Hepatocyte (in vitro differentiated cells): ENCODE results near the gene IL10. TPM values are rescaled to one million over a fixed set of nuclear protein-coding genes. Genes with fewer than 3 reads are reported as not detected.

Experiments used
- DNase-seq: peaks from one replicate; pipeline ENCODE4 v3.0.0-alpha.2; 2016; ENCODE audit warnings: low spot score
- H2AFZ ChIP-seq: fragments of 200-600 bp; sonication (generic); 2 replicates; pipeline ENCODE4 v1.6.0; 2016; ENCODE audit warnings: antibody characterized with exemption, mild to moderate bottlenecking
- H3K27ac ChIP-seq: fragments of 200-600 bp; sonication (generic); 2 replicates; pipeline ENCODE4 v1.5.1; 2016; ENCODE audit warnings: mild to moderate bottlenecking
- H3K27me3 ChIP-seq: fragments of 200-600 bp; sonication (generic); 2 replicates; pipeline ENCODE4 v1.6.1; 2016
- H3K36me3 ChIP-seq: fragments of 200-600 bp; sonication (generic); replicated peaks from 2 replicates; pipeline ENCODE4 v1.5.1; 2016; ENCODE audit warnings: low read depth; ENCODE audit not compliant: insufficient read depth
- H3K4me1 ChIP-seq: fragments of 200-600 bp; sonication (generic); 2 replicates; pipeline ENCODE4 v1.5.1; 2016; ENCODE audit warnings: mild to moderate bottlenecking, moderate library complexity; ENCODE audit not compliant: insufficient read depth
- H3K4me2 ChIP-seq: fragments of 200-600 bp; sonication (generic); 2 replicates; pipeline ENCODE4 v1.6.0; 2016
- H3K4me3 ChIP-seq: fragments of 200-600 bp; sonication (generic); 2 replicates; pipeline ENCODE4 v1.5.1; 2016; ENCODE audit warnings: mild to moderate bottlenecking
- H3K79me2 ChIP-seq: fragments of 200-600 bp; sonication (generic); 2 replicates; pipeline ENCODE4 v1.6.0; 2017; ENCODE audit warnings: mild to moderate bottlenecking
- H3K9me2 ChIP-seq: fragments of 200-600 bp; sonication (generic); replicated peaks from 2 replicates; pipeline ENCODE4 v1.6.0; 2017; ENCODE audit warnings: mild to moderate bottlenecking; ENCODE audit not compliant: insufficient read depth
- H3K9me3 ChIP-seq: fragments of 200-600 bp; sonication (generic); 2 replicates; pipeline ENCODE4 v1.5.1; 2016; ENCODE audit warnings: low read depth, mild to moderate bottlenecking
- H4K20me1 ChIP-seq: fragments of 200-600 bp; sonication (generic); 2 replicates; pipeline ENCODE4 v1.6.0; 2016; ENCODE audit warnings: mild to moderate bottlenecking; ENCODE audit not compliant: insufficient read depth, poor library complexity, severe bottlenecking
- EZH2 ChIP-seq: fragments of 200-600 bp; sonication (generic); IDR thresholded peaks from 2 replicates; pipeline ENCODE4 v1.6.1; 2016; ENCODE audit warnings: antibody characterized with exemption, mild to moderate bottlenecking, borderline replicate concordance
- EZH2phosphoT487 ChIP-seq: fragments of 200-600 bp; sonication (generic); IDR thresholded peaks from one replicate; pipeline ENCODE4 v1.6.1; 2018; ENCODE audit warnings: antibody characterized with exemption, mild to moderate bottlenecking, low read depth, moderate library complexity; ENCODE audit not compliant: unreplicated experiment, severe bottlenecking
- WGBS: methylation state at CpG from one replicate; pipeline ENCODE4 v1.1.6; 2016; ENCODE audit warnings: low lambda C conversion rate; ENCODE audit errors: missing lambda C conversion rate; 5-methylcytosine and 5-hydroxymethylcytosine counted together
- polyA plus RNA-seq: library from polyadenylated mRNA; unstranded; fragments of >200 nt; fragmentation: Nextera tagmentation; extraction: Ambion mirVana; gene quantifications from 2 replicates; pipeline ENCODE4 v1.2.1, GENCODE V29; 2016
- total RNA-seq: library from RNA; depleted of rRNA; stranded (reverse); fragments of >200 nt; gene quantifications from 2 replicates; pipeline ENCODE4 v1.2.3, GENCODE V29; 2014
- TF ChIP-seq, protein P1 (sequence below): fragments of 200-600 bp; sonication (generic); IDR thresholded peaks from 2 replicates; pipeline ENCODE4 v1.5.1; 2016; ENCODE audit warnings: antibody characterized with exemption, mild to moderate bottlenecking; ENCODE audit not compliant: poor library complexity

Gene IL10
- total and polyA plus RNA-seq, 2 experiments from 2014 or later: 0.50 TPM; not detected in 1

- Histone ChIP-seq H3K27me3 (no peaks in the 10 kb centered on the region), H4K20me1 (no peaks in the 10 kb centered on the region), H3K79me2 (no peaks in the 10 kb centered on the region), H3K4me2 (no peak overlapping the region), H3K9me3 (no peaks in the 10 kb centered on the region), H3K4me1 (no peaks in the 10 kb centered on the region), H3K9me2 (no peaks in the 10 kb centered on the region), H3K4me3 (no peak overlapping the region), H2AFZ (no peak overlapping the region), H3K36me3 (no peaks in the 10 kb centered on the region), H3K27ac (no peak overlapping the region)
- TF ChIP-seq, protein P1, sequence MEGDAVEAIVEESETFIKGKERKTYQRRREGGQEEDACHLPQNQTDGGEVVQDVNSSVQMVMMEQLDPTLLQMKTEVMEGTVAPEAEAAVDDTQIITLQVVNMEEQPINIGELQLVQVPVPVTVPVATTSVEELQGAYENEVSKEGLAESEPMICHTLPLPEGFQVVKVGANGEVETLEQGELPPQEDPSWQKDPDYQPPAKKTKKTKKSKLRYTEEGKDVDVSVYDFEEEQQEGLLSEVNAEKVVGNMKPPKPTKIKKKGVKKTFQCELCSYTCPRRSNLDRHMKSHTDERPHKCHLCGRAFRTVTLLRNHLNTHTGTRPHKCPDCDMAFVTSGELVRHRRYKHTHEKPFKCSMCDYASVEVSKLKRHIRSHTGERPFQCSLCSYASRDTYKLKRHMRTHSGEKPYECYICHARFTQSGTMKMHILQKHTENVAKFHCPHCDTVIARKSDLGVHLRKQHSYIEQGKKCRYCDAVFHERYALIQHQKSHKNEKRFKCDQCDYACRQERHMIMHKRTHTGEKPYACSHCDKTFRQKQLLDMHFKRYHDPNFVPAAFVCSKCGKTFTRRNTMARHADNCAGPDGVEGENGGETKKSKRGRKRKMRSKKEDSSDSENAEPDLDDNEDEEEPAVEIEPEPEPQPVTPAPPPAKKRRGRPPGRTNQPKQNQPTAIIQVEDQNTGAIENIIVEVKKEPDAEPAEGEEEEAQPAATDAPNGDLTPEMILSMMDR: no peak
- TF ChIP-seq EZH2phosphoT487 (no peak), EZH2 (no peak)
- WGBS: 67% methylated on average over 2 of the region's 2 CpGs
- DNase-seq: peak; percentile 40
Observed at GRCh38 chr1:206814716-206815341, 42.5 kb upstream of the IL10 start.

DNA sequence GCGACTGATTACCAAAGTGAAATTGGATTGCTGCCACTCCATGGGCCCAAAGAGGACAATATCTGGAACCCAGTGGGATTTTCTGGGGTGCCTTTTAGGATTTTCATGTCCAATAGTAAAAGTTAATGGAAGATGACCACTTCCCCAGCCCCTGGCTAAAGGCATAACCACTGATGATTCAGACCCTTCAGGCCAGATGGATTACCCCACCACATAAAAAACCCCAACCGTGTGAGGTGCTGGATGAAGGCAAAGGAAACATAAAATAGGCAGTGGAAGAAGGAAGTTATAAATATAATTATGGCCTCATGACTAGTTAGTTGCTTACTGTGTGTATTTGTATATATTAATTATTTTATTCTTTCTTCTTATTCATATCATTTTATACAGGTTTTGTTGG, 40.2 kb upstream of the IL10 start:
- Histone ChIP-seq H2AFZ (no peak overlapping the region), H3K4me2 (no peak overlapping the region), H3K27me3 (no peaks in the 10 kb centered on the region), H3K27ac (no peak overlapping the region), H3K4me1 (no peaks in the 10 kb centered on the region), H3K4me3 (no peak overlapping the region), H3K9me3 (no peaks in the 10 kb centered on the region), H3K9me2 (no peaks in the 10 kb centered on the region), H3K36me3 (no peaks in the 10 kb centered on the region), H3K79me2 (no peaks in the 10 kb centered on the region), H4K20me1 (no peaks in the 10 kb centered on the region)
- WGBS: 90% methylated on average over 2 of the region's 2 CpGs
- DNase-seq: no peak
- TF ChIP-seq EZH2: no peak
- TF ChIP-seq, protein P1: no peak
- no peak for TF ChIP-seq EZH2phosphoT487

DNA sequence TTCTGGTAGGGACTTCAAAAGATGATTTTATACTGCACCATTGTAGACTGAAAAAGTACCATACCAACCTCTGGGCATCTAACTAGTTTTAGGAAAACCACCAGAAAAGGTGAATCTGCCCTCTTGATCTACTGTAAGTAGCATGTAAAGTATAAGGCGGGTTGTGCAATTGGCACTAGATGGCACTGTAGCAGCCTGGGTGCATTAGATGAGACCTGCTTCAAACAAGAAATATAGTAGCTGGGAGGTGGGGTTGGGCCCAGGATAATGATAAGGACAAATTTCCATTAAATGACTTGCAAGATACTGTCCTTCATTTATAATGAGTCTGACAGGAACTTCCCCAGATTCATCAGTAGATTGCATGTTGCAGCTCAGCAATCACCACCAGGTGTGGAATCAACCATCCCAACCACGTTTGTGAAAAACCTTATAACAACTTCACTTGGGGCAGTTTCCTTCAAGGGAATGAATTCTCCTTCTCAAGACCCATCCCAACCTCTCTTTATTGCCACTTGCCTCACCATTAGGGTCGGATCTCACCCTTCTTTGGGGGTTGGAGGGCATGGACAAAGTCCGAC, 37.3 kb upstream of the IL10 start:
- H3K4me3 ChIP-seq: no peak overlapping the region
- H3K79me2 ChIP-seq: no peaks in the 10 kb centered on the region
- H3K9me3 ChIP-seq: no peaks in the 10 kb centered on the region
- H3K27ac ChIP-seq: no peak overlapping the region
- WGBS: 79% methylated on average over 4 of the region's 4 CpGs
- H3K36me3 ChIP-seq: no peaks in the 10 kb centered on the region
- H2AFZ ChIP-seq: no peak overlapping the region
- H3K4me1 ChIP-seq: no peaks in the 10 kb centered on the region
- no peaks in the 10 kb centered on the region for H4K20me1 ChIP-seq
- no peaks in the 10 kb centered on the region for H3K9me2 ChIP-seq
- no peaks in the 10 kb centered on the region for H3K27me3 ChIP-seq
- no peak overlapping the region for H3K4me2 ChIP-seq
- TF ChIP-seq EZH2: no peak
- TF ChIP-seq, protein P1: peak; percentile 49
- DNase-seq: peak; percentile 34
